Tibial artery (tissue), 4 donors: Measurements from ENCODE around the gene DNAAF1.
A peak's percentile ranks its signal among the peaks of the same experiment; 100 is the strongest.
"Not testable (repeated sequence)": the region's sequence is repeated elsewhere in the genome, so short reads cannot be mapped to it uniquely, and the experiment has no call there.

Source experiments
- DNase-seq, 2 donors: peaks; one replicate each; pipeline ENCODE4 v3.0.0-alpha.2; 2019
- H3K27ac ChIP-seq, 2 donors: fragments of 200-600 bp; sonication (generic) in 1 of 2; 1 replicate in 1 of 2; 2 replicates in 1 of 2; pipeline ENCODE4 v1.5.1; 2018 to 2019; ENCODE audit warnings: mild to moderate bottlenecking in 1 of 2
- H3K27me3 ChIP-seq, 2 donors: fragments of 200-600 bp; sonication (generic) in 1 of 2; one replicate each; pipeline versions ENCODE4 v1.5.1 to v1.6.0; 2016 to 2019
- H3K36me3 ChIP-seq, 3 donors: fragments of 200-600 bp; sonication (generic) in 2 of 3; one replicate each; pipeline ENCODE4 v1.5.1; 2016 to 2019; ENCODE audit warnings: mild to moderate bottlenecking in 2 of 3
- H3K4me1 ChIP-seq, 4 donors: fragments of 200-600 bp; sonication (generic) in 2 of 4; 1 replicate in 3 of 4; 2 replicates in 1 of 4; pipeline ENCODE4 v1.5.1; 2016 to 2019
- H3K4me3 ChIP-seq, 2 donors: fragments of 200-600 bp; sonication (generic) in 1 of 2; 1 replicate in 1 of 2; 2 replicates in 1 of 2; pipeline ENCODE4 v1.5.1; 2018 to 2019; ENCODE audit warnings: mild to moderate bottlenecking in 2 of 2
- H3K9me3 ChIP-seq, 3 donors: fragments of 200-600 bp; sonication (generic) in 1 of 3; one replicate each; pipeline ENCODE4 v1.5.1; 2016 to 2019
- intact Hi-C: fragments of 100-400 bp; cut with DNase I; formaldehyde crosslinking; loops from one replicate; pipeline ENCODE4 v1.15.0; 2023; ENCODE audit warnings: low total_unique reads
- TF ChIP-seq, protein P1 (sequence below), 2 experiments: fragments of 200-600 bp in 1 of 2; fragments of 450-650 bp in 1 of 2; IDR thresholded peaks; one replicate each; pipeline ENCODE4 v1.5.1; 2017 to 2019; ENCODE audit warnings: antibody characterized with exemption in 2 of 2, mild to moderate bottlenecking in 1 of 2, moderate library complexity in 1 of 2

Gene DNAAF1

DNA sequence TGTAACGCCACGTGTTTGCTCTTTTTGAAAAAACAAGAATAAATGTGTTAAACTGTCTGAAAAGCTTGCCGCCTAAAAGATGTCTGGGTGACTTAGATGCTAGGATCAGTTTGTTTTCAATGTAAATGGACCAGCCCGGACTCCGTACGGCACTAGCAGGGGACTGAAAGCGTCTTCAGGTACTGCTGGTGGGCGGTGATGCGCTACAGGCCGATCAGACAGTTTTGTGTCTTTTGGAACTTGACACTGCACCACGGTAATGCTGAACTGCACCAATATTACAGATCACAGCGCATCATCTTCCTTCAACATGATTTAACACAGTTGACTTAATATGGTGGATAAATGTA lies 27.6 kb upstream of the DNAAF1 start:
- intact Hi-C loops = no loop called here
- Histone ChIP-seq H3K27ac (peak overlapping the region; percentile 88 to 90), H3K4me3 (peak overlapping the region; percentile 85 to 93), H3K9me3 (no peaks in the 10 kb centered on the region), H3K4me1 (peaks cover 0 to 28% (median 21%) of the 10 kb centered on the region in 4 donors), H3K27me3 (no peaks in the 10 kb centered on the region), H3K36me3 (peaks cover 0 to 6% (median under 1%) of the 10 kb centered on the region in 3 donors)
- TF ChIP-seq, protein P1, sequence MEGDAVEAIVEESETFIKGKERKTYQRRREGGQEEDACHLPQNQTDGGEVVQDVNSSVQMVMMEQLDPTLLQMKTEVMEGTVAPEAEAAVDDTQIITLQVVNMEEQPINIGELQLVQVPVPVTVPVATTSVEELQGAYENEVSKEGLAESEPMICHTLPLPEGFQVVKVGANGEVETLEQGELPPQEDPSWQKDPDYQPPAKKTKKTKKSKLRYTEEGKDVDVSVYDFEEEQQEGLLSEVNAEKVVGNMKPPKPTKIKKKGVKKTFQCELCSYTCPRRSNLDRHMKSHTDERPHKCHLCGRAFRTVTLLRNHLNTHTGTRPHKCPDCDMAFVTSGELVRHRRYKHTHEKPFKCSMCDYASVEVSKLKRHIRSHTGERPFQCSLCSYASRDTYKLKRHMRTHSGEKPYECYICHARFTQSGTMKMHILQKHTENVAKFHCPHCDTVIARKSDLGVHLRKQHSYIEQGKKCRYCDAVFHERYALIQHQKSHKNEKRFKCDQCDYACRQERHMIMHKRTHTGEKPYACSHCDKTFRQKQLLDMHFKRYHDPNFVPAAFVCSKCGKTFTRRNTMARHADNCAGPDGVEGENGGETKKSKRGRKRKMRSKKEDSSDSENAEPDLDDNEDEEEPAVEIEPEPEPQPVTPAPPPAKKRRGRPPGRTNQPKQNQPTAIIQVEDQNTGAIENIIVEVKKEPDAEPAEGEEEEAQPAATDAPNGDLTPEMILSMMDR (IDR thresholded peaks at IDR 0.05) = no peak
- DNase-seq = no peak

DNA sequence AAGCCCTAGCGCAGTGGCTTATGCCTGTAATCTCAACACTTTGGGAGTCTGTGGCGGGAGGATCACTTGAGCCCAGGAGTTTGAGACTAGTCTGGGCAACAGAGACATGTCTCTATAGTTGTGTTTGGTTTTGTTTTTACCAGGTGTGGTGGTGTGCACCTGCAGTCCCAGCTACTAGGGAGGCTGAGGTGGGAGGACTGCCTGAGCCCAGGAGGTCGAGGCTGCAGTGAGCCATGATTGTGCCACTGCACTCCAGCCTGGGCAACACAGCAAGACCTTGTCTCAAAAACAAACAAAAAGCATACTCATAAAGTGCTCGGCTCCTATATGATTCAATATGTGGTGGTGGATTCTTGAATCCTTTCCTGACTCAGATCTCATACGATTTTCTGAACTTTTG lies 26.8 kb upstream of the DNAAF1 start:
- H3K27ac ChIP-seq, intact Hi-C loops, H3K4me3 ChIP-seq, H3K27me3 ChIP-seq, DNase-seq, H3K9me3 ChIP-seq: not testable (repeated sequence)
- peaks cover 0 to 27% (median 21%) of the 10 kb centered on the region in 4 donors for H3K4me1 ChIP-seq
- H3K36me3 ChIP-seq = peaks cover 5 to 14% (median 9%) of the 10 kb centered on the region in 3 donors

DNA sequence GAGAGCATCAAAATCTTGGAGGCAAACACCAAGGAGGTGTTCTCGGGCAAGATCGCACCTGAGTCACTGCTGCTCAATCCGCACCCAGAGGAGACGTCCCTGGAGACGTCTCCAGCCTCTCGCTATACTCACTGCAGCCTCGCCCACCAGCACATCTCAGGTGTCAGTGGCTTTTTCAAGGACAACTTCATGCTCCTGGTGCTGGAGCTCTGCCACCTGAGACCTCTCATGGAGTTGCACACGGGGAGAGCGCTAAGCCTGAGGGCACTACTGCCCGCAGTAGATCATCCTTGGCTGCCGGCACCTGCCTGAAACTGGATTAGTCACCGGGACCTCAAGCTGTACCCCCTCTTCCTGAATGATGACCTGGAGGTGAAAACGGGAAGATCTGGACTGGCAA lies 25.7 kb upstream of the DNAAF1 start:
- Histone ChIP-seq H3K4me1 (peaks cover 0 to 25% (median 19%) of the 10 kb centered on the region in 4 donors), H3K27me3 (no peaks in the 10 kb centered on the region), H3K36me3 (peaks cover 8 to 22% (median 15%) of the 10 kb centered on the region in 3 donors), H3K9me3 (no peaks in the 10 kb centered on the region), H3K27ac (no peak overlapping the region), H3K4me3 (no peak overlapping the region)
- no peak for DNase-seq
- TF ChIP-seq, protein P1 (IDR thresholded peaks at IDR 0.05) = no peak
- intact Hi-C loops = no loop called here

DNA sequence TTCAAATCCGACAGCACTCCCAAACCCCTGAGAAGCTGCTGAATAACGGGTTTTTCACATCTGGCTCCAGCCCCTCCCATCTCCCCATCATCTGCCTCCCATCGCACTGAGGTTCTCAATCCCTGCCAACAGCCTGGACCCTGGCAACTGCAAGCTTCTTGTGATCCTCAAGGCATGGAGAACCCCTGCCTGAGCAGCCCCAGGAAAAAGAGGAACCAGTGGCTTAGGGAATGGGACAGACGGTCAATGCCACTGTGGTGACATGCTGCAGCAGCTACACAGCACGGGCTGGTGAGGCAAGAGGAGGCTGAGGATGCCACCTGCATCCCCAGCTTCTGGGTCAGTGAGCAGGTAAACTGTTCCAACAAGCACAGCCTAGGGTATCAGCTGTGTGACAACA lies 25.1 kb upstream of the DNAAF1 start:
- DNase-seq = no peak
- no peaks in the 10 kb centered on the region for H3K9me3 ChIP-seq
- H3K36me3 ChIP-seq = peaks cover 9 to 24% (median 17%) of the 10 kb centered on the region in 3 donors
- TF ChIP-seq, protein P1 (IDR thresholded peaks at IDR 0.05) = no peak
- no peak overlapping the region for H3K4me3 ChIP-seq
- peaks cover 0 to 18% (median 16%) of the 10 kb centered on the region in 4 donors for H3K4me1 ChIP-seq
- H3K27ac ChIP-seq = no peak overlapping the region
- intact Hi-C loops = no loop called here
- no peaks in the 10 kb centered on the region for H3K27me3 ChIP-seq

DNA sequence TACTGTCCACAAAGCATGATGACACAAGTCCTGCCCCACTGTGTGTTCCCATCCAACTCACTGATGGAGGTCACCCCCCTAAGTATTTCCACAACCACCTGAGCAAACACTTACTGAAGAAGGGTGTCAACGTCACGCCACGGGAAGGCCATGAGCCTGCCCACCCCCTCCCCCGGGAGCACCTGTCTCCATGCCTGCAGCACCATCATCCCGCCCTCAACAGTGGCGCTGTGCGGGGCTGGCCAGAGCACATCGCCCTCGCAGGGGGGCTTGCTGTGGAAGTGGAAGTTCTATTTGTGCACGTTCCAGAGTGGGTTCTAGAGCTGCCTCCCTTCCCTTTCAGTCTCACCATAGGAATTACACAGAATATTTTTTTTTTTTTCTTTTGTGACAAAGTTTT lies 24.1 kb upstream of the DNAAF1 start:
- Histone ChIP-seq H3K27ac (no peak overlapping the region), H3K4me1 (peaks cover 0 to 8% (median 7%) of the 10 kb centered on the region in 4 donors), H3K27me3 (no peaks in the 10 kb centered on the region), H3K36me3 (peaks cover 9 to 28% (median 17%) of the 10 kb centered on the region in 3 donors), H3K4me3 (no peak overlapping the region), H3K9me3 (no peaks in the 10 kb centered on the region)
- intact Hi-C loops = no loop called here
- DNase-seq = no peak
- TF ChIP-seq, protein P1 (IDR thresholded peaks at IDR 0.05) = no peak

DNA sequence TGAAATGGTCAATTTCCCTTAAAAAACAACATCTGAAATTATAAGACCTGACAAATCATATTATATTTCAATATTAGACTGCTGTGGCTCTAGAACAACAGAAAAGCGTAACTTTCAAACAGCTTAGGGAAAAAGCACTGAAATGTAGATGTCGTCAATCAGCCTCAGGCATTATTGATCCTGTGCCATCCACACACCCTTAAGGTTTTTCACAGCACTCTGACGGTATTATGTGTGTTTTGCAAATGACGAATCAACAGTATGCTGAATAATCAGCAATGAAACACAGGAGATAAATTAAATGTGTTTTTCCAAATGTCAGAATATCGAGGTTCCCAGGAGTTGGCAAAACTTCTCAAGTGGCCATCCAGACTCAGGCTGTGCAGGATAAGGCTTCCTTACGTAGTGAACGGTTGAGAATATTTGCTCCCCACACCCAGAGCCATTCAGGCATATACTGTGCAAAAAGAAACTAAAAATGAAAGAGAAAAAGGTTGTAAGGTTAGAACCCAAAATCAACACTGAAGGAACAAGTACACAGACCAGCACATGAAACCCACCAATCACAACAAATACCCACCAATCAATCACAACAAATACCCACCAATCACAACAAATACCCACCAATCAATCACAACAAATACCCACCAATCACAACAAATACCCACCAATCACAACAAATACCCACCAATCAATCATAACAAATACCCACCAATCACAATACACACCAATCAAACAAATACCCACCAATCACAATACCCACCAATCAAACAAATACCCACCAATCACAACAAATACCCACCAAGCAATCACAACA lies 20.6 kb upstream of the DNAAF1 start:
- no peak for DNase-seq
- peaks cover 15 to 49% (median 31%) of the 10 kb centered on the region in 3 donors for H3K36me3 ChIP-seq
- H3K9me3 ChIP-seq = no peaks in the 10 kb centered on the region
- H3K4me1 ChIP-seq = no peaks in the 10 kb centered on the region
- TF ChIP-seq, protein P1 (IDR thresholded peaks at IDR 0.05) = no peak
- no peak overlapping the region for H3K4me3 ChIP-seq
- H3K27ac ChIP-seq = no peak overlapping the region
- no peaks in the 10 kb centered on the region for H3K27me3 ChIP-seq
- intact Hi-C loops = no loop called here
